ENCODE results near the gene FAM83E.

- TF ChIP-seq, protein P1, sequence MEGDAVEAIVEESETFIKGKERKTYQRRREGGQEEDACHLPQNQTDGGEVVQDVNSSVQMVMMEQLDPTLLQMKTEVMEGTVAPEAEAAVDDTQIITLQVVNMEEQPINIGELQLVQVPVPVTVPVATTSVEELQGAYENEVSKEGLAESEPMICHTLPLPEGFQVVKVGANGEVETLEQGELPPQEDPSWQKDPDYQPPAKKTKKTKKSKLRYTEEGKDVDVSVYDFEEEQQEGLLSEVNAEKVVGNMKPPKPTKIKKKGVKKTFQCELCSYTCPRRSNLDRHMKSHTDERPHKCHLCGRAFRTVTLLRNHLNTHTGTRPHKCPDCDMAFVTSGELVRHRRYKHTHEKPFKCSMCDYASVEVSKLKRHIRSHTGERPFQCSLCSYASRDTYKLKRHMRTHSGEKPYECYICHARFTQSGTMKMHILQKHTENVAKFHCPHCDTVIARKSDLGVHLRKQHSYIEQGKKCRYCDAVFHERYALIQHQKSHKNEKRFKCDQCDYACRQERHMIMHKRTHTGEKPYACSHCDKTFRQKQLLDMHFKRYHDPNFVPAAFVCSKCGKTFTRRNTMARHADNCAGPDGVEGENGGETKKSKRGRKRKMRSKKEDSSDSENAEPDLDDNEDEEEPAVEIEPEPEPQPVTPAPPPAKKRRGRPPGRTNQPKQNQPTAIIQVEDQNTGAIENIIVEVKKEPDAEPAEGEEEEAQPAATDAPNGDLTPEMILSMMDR (IDR thresholded peaks at IDR 0.05) = no peak
- TF ChIP-seq POLR2A (IDR thresholded peaks at IDR 0.05) (no peak), POLR2AphosphoS5 (IDR thresholded peaks at IDR 0.05) (no peak)
Measured at GRCh38 chr19:48595171-48595570, 19.7 kb downstream of the FAM83E start.

Data from prostate gland (tissue), 2 donors.